IPS-NIHi11 (cell line): ENCODE measurements around the gene TMEFF2.

ENCODE experiments used
- DNase-seq: peaks from one replicate; pipeline ENCODE4 v3.0.0; 2012; ENCODE audit warnings: mixed read lengths, low spot score

Gene TMEFF2

GRCh38 chr2:192064459-192064858, 130.3 kb downstream of the TMEFF2 start:
- no peak for DNase-seq

DNA sequence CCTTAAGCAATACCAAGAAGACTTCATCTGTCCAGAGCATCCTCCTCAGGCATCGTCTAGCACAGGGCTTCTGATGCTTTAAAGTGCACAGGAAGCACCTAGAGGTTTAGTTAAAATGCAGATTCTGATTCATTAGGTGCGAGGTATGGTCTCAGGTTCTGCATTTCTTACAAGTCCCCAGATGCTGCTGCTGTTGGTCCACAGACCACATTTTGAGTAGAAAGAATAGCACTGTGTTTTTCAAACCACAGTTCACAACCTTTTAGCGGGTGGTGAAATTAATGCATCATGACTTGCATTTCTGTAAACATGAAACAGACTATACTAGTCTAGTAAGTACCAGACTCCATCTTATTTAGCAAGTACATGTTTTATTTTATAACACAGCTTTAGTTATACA, 134.6 kb downstream of the TMEFF2 start:
- no peak for DNase-seq

GRCh38 chr2:192059266-192059665, 135.5 kb downstream of the TMEFF2 start:
- DNase-seq = no peak

GRCh38 chr2:192053921-192054320, 140.8 kb downstream of the TMEFF2 start:
- no peak for DNase-seq

DNA sequence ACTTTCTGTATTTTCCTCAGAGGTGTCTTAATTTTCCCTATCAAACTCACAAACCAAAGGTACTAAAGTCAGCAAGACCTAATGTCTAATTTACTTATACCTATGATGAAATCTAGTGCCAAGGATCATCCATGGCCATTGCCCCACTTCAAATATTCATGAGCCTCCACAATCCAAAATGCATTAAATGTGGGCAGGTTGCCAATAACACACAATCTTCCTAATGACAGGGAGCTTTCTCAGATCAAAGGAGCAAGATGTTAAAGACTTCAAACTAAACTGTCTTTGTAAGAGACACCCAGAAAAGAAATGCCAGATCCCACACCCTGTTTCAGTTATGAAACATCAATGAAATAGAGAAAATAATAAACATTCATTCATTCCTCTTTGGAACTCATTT, 143.2 kb downstream of the TMEFF2 start:
- no peak for DNase-seq

GRCh38 chr2:192049362-192049761, 145.4 kb downstream of the TMEFF2 start:
- DNase-seq = no peak

- no peak for DNase-seq
Measured at GRCh38 chr2:192047315-192048107, 147.2 kb downstream of the TMEFF2 start.

DNA sequence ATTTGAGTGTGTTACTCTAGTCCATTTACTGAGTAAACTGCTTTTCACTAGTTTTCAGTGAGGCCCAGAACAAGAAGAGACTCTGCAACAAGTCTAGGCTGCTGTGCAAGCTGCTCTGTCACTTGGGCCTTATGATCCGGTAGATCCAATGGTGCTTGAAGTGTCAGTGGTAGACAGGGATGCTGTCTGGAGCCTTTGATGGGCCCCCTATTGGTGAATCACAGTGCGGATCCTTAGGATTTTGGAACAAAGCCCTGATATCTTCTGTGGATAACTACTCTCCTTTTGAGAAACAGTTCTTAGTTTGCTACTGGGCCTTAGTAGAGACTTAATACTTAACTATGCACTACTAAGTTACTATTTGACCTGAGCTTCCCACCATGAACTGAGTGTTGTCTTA, 150.2 kb downstream of the TMEFF2 start:
- no peak for DNase-seq

DNA sequence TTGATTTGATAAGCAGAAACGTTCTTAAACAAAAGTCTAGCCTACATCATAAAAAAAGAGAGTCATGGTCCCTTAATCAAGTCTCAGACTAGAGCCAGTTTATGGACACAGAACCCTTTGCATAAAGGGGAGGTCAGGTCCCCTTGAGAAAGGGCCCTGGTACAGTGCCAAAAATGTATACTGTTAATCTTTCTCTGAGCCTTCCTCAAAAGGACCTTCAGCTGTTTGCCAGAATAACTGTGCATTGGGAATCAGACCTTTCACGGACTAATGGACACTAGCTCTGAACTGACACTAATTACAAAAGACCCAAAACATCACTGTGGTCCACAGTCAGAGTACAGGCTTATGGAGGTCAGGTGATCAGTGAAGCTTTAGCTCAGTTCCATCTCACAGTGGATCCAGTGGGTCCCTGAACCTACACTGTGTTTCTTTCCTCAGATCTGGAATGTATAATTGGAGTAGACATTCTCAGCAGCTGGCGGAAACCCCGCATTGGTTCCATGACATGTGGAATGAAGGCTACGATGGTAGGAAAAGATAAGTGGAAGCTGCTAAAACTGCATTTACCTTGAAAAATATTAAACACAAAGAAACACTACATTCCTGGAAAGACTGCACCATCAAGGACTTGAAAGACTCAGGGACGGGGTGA, 151.4 kb downstream of the TMEFF2 start:
- no peak for DNase-seq

DNA sequence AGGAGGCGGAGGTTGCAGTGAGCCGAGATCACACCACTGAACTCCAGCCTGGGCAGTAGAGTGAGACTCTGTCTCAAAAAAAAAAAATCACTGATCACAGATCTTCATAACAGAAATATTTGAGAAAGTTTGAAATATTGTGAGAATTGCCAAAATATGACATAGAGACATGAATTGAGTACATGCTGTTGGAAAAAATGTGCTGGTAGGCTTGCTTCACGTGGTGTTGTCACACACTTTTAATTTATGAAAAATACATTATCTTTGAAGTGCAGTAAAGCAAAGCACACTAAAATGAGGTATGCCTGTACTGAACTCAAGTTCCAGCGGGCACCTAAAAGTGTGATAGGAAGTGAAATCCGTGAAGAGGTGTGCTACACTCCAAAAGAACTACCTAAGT, 152.6 kb downstream of the TMEFF2 start:
- no peak for DNase-seq

GRCh38 chr2:192038110-192038509, 156.6 kb downstream of the TMEFF2 start:
- no peak for DNase-seq

GRCh38 chr2:192035731-192036442, 158.8 kb downstream of the TMEFF2 start:
- DNase-seq = no peak

GRCh38 chr2:192030856-192031255, 163.9 kb downstream of the TMEFF2 start:
- no peak for DNase-seq

GRCh38 chr2:192030289-192030688, 164.4 kb downstream of the TMEFF2 start:
- DNase-seq = no peak

DNA sequence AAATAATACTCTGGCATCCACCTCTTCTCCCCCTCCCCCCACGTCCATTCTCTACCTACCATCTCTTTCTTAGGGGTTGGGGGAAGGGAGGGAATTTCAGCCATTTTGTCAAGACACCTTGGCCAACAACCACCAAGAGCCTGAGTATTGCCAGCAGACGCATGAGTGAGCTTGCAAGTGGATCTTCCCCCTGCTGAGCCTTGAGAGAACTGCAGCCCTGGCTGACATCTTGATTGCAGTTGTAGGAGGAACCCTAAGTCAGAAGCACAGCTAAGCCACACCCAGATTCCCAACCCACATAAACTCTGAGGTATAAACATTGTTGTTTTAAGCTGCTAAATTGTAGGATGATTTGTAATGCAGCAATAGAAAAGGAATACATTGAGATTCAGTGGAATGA, 165.6 kb downstream of the TMEFF2 start:
- DNase-seq = peak; percentile 30

- no peak for DNase-seq
Measured at GRCh38 chr2:192026825-192027120, 168.0 kb downstream of the TMEFF2 start.

- DNase-seq = no peak
Measured at GRCh38 chr2:192026059-192026824, 168.5 kb downstream of the TMEFF2 start.

DNA sequence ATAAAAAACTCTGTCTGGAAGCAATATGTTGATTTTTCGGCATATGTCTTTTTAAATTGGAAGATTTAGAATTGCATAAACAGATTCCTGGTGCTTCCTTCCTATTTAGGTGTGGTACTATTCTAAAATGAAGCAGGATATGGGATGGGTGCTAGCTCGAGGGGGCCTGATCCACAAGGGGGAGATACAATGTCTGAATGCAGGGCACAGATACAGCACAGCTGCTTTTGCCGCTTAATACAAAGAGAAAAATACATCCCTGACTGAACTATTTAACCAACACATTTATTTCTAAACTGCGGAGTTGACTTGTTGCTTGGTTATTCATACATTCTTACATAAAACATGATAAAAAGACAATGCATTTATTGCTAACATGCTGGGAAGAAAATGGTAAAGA, 169.1 kb downstream of the TMEFF2 start:
- no peak for DNase-seq

DNA sequence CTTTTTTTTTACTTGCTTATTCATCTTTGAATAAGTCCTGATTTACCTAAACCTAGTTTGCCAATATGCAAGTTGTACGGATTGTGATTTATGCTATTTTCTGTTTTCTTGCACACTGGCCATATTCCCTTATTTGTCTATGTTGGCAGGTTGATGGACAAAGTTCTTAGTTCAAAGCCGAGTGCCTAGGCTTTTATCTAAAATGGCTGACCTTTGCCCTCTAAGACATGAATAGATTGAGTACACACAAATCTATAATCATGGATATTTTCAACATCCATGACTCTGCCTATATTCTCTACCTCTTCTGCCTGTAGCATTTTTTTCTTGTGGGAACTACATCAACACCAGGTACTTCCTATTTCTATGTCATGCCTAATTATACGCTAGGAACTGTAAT, 171.7 kb downstream of the TMEFF2 start:
- DNase-seq = no peak

GRCh38 chr2:192017844-192018243, 176.9 kb downstream of the TMEFF2 start:
- no peak for DNase-seq

DNA sequence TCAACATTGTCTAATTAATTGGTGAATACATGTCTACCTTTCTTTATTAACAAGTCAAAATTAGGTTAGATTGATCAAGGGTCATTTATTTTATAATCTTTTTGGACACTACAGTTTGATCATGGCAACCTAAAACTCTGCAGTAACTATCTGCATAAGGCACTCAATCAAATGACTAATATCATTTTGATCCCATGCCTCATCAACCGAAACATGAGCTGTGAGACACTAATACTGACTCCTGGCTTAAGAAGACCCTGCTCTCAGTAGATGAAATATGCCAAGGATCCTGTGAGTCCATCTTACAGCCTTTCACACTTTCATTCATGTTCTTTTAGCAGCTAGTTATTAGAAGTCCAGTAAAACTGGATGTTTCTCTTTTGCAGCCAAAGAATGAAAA, 178.5 kb downstream of the TMEFF2 start:
- no peak for DNase-seq

- DNase-seq = no peak
Measured at GRCh38 chr2:192013211-192013610, 181.5 kb downstream of the TMEFF2 start.

GRCh38 chr2:192011196-192011595, 183.5 kb downstream of the TMEFF2 start:
- no peak for DNase-seq
